ENCODE measurements around the gene THBS2. TPM values are rescaled to one million over a fixed set of nuclear protein-coding genes. Genes with fewer than 3 reads are reported as not detected.

Gene THBS2
- total RNA-seq, 1 experiment from 2014 or later, result not detected

- Histone ChIP-seq H2AFZ (no peak overlapping the region), H3K9me3 (ENCODE audit: insufficient read depth, low read depth) (no peaks in the 10 kb centered on the region), H3K27me3 (ENCODE audit: insufficient read depth, low read depth) (peaks cover 70% of the 10 kb centered on the region), H3K4me3 (no peak overlapping the region), H3K4me2 (no peak overlapping the region), H3K79me2 (ENCODE audit: low read depth) (no peaks in the 10 kb centered on the region), H3K4me1 (replicated peaks; ENCODE audit: insufficient read depth) (no peaks in the 10 kb centered on the region), H3F3A (ENCODE audit: insufficient read depth, low read depth) (no peaks in the 10 kb centered on the region), H3K9me2 (ENCODE audit: insufficient read depth) (no peaks in the 10 kb centered on the region), H4K20me1 (ENCODE audit: insufficient read depth) (no peaks in the 10 kb centered on the region), H3K36me3 (ENCODE audit: low read depth) (no peaks in the 10 kb centered on the region), H3K27ac (no peak overlapping the region)
- BruUV-seq (replicated peaks), result no TSS peak
- POLR2A ChIA-PET (ENCODE audit: unreplicated experiment), result no interaction called here
- CTCF ChIA-PET, result no interaction called here
- TF ChIP-seq CTCF (conservative IDR thresholded peaks at IDR 0.05), result no peak
- TF ChIP-seq EZH2 (IDR thresholded peaks at IDR 0.05; ENCODE audit: low read depth), result no peak
- no peak for DNase-seq
- intact Hi-C loops (cut with micrococcal nuclease; ENCODE audit: unreplicated experiment), result no loop called here
These were observed 2.3 kb downstream of the THBS2 start for GRCh38 chr6:169251371-169251802.

- H3K27ac ChIP-seq, result no peak overlapping the region
These were observed 3.0 kb downstream of the THBS2 start for GRCh38 chr6:169250660-169251059.

GRCh38 chr6:169249057-169249456 is 4.6 kb downstream of the THBS2 start:
- no peaks in the 10 kb centered on the region for H3K4me1 ChIP-seq (replicated peaks; ENCODE audit: insufficient read depth)
- TF ChIP-seq EZH2 (IDR thresholded peaks at IDR 0.05; ENCODE audit: low read depth) (no peak), CTCF (conservative IDR thresholded peaks at IDR 0.05) (no peak)
- no peaks in the 10 kb centered on the region for H3K36me3 ChIP-seq (ENCODE audit: low read depth)
- H3K9me2 ChIP-seq (ENCODE audit: insufficient read depth), result no peaks in the 10 kb centered on the region
- no peak overlapping the region for H3K4me2 ChIP-seq
- H3K27ac ChIP-seq, result no peak overlapping the region
- no peak overlapping the region for H3K4me3 ChIP-seq
- H2AFZ ChIP-seq, result no peak overlapping the region
- H3K79me2 ChIP-seq (ENCODE audit: low read depth), result no peaks in the 10 kb centered on the region
- ChIA-PET POLR2A (ENCODE audit: unreplicated experiment) (no interaction called here), CTCF (no interaction called here)
- intact Hi-C loops (cut with micrococcal nuclease; ENCODE audit: unreplicated experiment), result no loop called here
- no peaks in the 10 kb centered on the region for H3F3A ChIP-seq (ENCODE audit: insufficient read depth, low read depth)
- H3K9me3 ChIP-seq (ENCODE audit: insufficient read depth, low read depth), result no peaks in the 10 kb centered on the region
- H3K27me3 ChIP-seq (ENCODE audit: insufficient read depth, low read depth), result peaks cover 57% of the 10 kb centered on the region
- DNase-seq, result no peak
- BruUV-seq (replicated peaks), result no TSS peak
- no peaks in the 10 kb centered on the region for H4K20me1 ChIP-seq (ENCODE audit: insufficient read depth)

More at GRCh38 chr6:169250660-169251059, 3.0 kb downstream of the THBS2 start:
- ChIA-PET CTCF (interaction anchor here (0.6 kb wide), 1 partner anchor 23 kb away, joined by 4 read pairs; no protein-coding TSS in a partner anchor), POLR2A (ENCODE audit: unreplicated experiment) (no interaction called here)
- Histone ChIP-seq H2AFZ (no peak overlapping the region), H3K27me3 (ENCODE audit: insufficient read depth, low read depth) (peaks cover 63% of the 10 kb centered on the region), H3K4me1 (replicated peaks; ENCODE audit: insufficient read depth) (no peaks in the 10 kb centered on the region), H3K4me2 (no peak overlapping the region), H3K4me3 (no peak overlapping the region), H3F3A (ENCODE audit: insufficient read depth, low read depth) (no peaks in the 10 kb centered on the region), H3K9me2 (ENCODE audit: insufficient read depth) (no peaks in the 10 kb centered on the region), H3K79me2 (ENCODE audit: low read depth) (no peaks in the 10 kb centered on the region), H4K20me1 (ENCODE audit: insufficient read depth) (no peaks in the 10 kb centered on the region), H3K36me3 (ENCODE audit: low read depth) (no peaks in the 10 kb centered on the region), H3K9me3 (ENCODE audit: insufficient read depth, low read depth) (no peaks in the 10 kb centered on the region)
- no TSS peak for BruUV-seq (replicated peaks)
- no peak for DNase-seq
- intact Hi-C loops (cut with micrococcal nuclease; ENCODE audit: unreplicated experiment), result no loop called here
- TF ChIP-seq EZH2 (IDR thresholded peaks at IDR 0.05; ENCODE audit: low read depth) (no peak), CTCF (conservative IDR thresholded peaks at IDR 0.05) (no peak)
